ENCODE results near the gene HMGCR. TPM values are rescaled to one million over a fixed set of nuclear protein-coding genes. Genes with fewer than 3 reads are reported as not detected.
A peak's percentile ranks its signal among the peaks of the same experiment; 100 is the strongest.
"Not testable (repeated sequence)": the region's sequence is repeated elsewhere in the genome, so short reads cannot be mapped to it uniquely, and the experiment has no call there.

The HMGCR gene
- total and polyA plus RNA-seq, 5 donors = 4.3 to 16.0 (median 10.4) TPM

DNA sequence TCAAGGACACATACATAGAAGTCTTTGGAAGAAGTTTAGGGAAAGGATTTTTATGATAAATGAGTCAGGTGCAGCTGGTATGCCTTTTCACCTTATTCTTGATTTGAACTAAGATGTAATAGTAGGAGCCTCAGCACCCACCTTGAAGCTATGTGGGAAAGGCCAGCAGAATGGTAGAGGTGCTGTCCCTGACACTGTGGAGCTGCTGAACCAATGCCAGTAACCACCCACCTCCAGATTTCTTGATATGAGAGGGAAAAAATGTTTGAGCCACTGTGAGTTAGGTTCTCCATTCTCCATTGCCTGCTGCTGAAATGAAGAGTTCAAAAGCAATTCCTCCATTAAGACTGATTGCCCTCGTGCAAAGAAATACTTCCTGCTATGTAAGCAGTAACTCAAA, 12.2 kb upstream of the HMGCR start:
- WGBS = 46% methylated on average over 1 of the region's 1 CpG
- Histone ChIP-seq H3K9me3 (ENCODE audit: control insufficient read depth, low read length) (no peaks in the 10 kb centered on the region), H3K27me3 (ENCODE audit: control insufficient read depth, insufficient read depth) (no peaks in the 10 kb centered on the region), H3K4me1 (ENCODE audit: control insufficient read depth, insufficient read depth, low read length) (no peaks in the 10 kb centered on the region), H3K27ac (ENCODE audit: low read length) (no peak overlapping the region), H3K4me3 (ENCODE audit: low read length) (no peak overlapping the region)
- no peak for ATAC-seq
- no peak for DNase-seq
- intact Hi-C loops (cut with DNase I) = loop anchor here in 1 of 4 donors (10.0 kb wide), 1 partner anchor 80 kb away; no protein-coding TSS in a partner anchor

DNA sequence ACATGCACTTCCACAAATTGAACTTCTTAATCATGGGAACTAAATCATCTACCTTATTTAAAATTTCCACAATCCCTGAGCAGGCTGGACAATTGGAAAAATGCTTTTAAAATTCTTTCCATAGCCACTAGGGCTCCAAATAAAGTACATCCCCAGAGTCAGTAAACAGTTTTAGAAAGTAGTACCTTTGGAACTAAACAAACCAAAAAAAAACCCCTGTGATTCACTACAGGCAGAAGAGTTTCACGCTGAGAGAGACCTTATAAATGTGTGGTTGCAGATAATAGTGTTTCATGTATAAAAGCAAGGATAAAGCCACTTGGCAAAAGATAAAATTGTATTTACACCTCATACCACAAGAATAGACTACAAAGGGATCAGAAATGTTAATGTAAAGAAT, 11.8 kb upstream of the HMGCR start:
- Histone ChIP-seq H3K9me3 (ENCODE audit: control insufficient read depth, low read length) (no peaks in the 10 kb centered on the region), H3K27me3 (ENCODE audit: control insufficient read depth, insufficient read depth) (no peaks in the 10 kb centered on the region), H3K4me3 (ENCODE audit: low read length) (no peak overlapping the region), H3K4me1 (ENCODE audit: control insufficient read depth, insufficient read depth, low read length) (no peaks in the 10 kb centered on the region), H3K27ac (ENCODE audit: low read length) (no peak overlapping the region)
- intact Hi-C loops (cut with DNase I) = loop anchor here in 1 of 4 donors (10.0 kb wide), 1 partner anchor 80 kb away; no protein-coding TSS in a partner anchor
- ATAC-seq (no peak), DNase-seq (no peak)
- 62% methylated on average over 1 of the region's 1 CpG for WGBS

DNA sequence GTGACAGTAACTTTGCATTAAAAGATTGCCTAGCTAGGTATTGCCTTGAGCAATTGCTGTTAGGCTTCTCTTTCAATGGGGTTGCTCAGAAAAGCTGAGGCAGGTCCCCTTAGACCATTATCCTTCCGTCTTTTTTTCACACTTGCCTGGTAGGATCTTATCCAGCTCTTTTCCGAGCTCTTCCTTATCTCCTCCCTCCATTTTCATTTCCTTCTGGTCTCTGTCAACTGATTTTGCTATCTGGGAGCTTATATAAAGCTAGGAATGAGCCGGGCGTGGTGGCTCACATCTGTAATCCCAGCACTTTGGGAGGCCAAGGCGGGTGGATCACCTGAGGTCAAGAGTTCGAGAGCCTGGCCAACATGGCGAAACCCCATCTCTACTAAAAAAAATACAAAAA, 6.6 kb upstream of the HMGCR start:
- intact Hi-C loops (cut with DNase I) = loop anchor here in 1 of 4 donors (10.0 kb wide), 1 partner anchor 96 kb away; the partner anchor contains the start of gene ANKRD31
- H3K4me1 ChIP-seq (ENCODE audit: control insufficient read depth, insufficient read depth, low read length) = no peaks in the 10 kb centered on the region
- ATAC-seq = no peak

DNA sequence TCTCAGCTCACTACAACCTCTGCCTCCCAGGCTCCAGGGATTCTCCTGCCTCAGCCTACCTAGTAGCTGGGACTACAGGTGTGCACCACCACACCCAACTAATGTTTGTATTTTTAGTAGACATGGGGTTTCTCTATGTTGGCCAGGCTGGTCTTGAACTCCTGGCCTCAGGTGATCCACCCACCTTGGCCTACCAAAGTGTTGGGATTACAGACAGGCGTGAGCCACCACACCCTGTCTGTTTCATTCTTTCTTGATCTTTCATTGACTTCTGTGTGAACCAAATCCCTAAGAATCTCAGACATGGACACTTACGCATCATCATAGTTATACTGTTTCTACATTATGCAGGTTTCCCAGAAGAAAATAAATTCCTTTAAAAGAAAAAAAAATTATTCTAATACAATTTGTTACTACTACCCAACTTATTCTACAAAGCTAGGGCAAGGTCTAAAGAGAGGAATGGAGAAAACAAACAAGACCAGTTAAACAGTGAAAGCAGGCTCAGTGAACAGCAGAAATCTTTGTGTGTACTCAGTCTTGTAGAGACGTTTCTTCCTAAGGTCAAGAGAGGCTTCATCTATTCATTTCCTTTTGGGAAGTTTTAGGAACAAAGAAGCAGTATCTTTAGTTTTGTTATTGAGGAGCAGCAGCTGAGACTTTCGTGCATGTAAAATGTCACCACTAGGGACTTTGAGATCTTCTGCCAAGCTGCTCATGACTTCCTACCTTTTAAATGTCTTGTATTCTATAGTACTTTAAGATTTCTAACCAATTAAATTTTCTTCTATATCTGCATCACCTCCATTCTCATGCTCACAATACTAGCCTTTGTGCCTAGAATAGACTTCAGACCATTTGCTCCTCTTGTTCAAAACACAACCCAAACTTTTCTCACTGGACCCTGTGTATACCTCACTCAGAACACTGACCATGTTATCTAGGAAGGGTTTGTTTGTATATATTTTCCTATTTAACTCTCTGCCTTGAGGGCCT, 5.6 kb upstream of the HMGCR start:
- WGBS = 57% methylated on average over 4 of the region's 4 CpGs
- no peaks in the 10 kb centered on the region for H3K4me1 ChIP-seq (ENCODE audit: control insufficient read depth, insufficient read depth, low read length)
- ATAC-seq (no peak), DNase-seq (no peak)
- H3K9me3 ChIP-seq (ENCODE audit: control insufficient read depth, low read length) = no peaks in the 10 kb centered on the region
- H3K4me3 ChIP-seq (ENCODE audit: low read length) = no peak overlapping the region
- H3K27me3 ChIP-seq (ENCODE audit: control insufficient read depth, insufficient read depth) = no peaks in the 10 kb centered on the region
- intact Hi-C loops (cut with DNase I) = loop anchor here in 1 of 4 donors (10.0 kb wide), 1 partner anchor 97 kb away; the partner anchor contains the start of gene ANKRD31
- H3K27ac ChIP-seq (ENCODE audit: low read length) = no peak overlapping the region

More for the DNA sequence above, 6.6 kb upstream of the HMGCR start:
- Histone ChIP-seq H3K4me3 (ENCODE audit: low read length) (no peak overlapping the region), H3K27me3 (ENCODE audit: control insufficient read depth, insufficient read depth) (no peaks in the 10 kb centered on the region), H3K27ac (ENCODE audit: low read length) (no peak overlapping the region), H3K9me3 (ENCODE audit: control insufficient read depth, low read length) (no peaks in the 10 kb centered on the region)
- no peak for DNase-seq
- 59% methylated on average over 7 of the region's 7 CpGs for WGBS

DNA sequence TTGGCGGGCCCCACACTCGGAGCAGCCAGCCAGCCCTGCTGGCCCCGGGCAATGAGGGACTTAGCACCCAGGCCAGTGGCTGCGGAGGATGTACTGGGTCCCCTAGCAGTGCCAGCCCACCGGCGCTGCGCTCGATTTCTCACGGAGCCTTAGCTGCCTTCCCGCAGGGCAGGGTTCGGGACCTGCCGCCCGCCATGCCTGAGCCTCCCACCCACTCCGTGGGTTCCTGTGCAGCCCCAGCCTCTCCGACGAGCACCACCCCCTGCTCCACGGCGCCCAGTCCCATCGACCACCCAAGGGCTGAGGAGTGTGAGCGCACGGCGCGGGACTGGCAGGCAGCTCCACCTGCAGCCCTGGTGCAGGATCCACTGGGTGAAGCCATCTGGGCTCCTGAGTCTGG, 3.3 kb upstream of the HMGCR start:
- ATAC-seq; H3K9me3 ChIP-seq (ENCODE audit: control insufficient read depth, low read length); H3K4me3 ChIP-seq (ENCODE audit: low read length); H3K27ac ChIP-seq (ENCODE audit: low read length); H3K4me1 ChIP-seq (ENCODE audit: control insufficient read depth, insufficient read depth, low read length); H3K27me3 ChIP-seq (ENCODE audit: control insufficient read depth, insufficient read depth): not testable (repeated sequence)
- DNase-seq = peak in 1 of 3 donors; percentile 58
- WGBS = 96% methylated on average over 23 of the region's 23 CpGs
- intact Hi-C loops (cut with DNase I) = loop anchor here in 1 of 4 donors (10.0 kb wide), 1 partner anchor 99 kb away; the partner anchor contains the start of gene ANKRD31

DNA sequence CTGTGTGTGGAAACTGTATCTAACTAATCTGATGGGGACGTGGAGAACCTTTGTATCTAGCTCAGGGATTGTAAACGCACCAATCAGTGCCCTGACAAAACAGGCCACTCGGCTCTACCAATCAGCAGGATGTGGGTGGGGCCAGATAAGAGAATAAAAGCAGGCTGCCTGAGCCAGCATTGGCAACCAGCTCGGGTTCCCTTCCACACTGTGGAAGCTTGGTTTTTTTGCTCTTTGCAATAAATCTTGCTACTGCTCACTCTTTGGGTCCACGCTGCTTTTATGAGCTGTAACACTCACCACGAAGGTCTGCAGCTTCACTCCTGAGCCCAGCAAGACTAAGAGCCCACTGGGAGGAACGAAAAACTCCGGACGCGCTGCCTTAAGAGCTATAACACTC, 2.6 kb upstream of the HMGCR start:
- H3K4me1 ChIP-seq (ENCODE audit: control insufficient read depth, insufficient read depth, low read length); H3K9me3 ChIP-seq (ENCODE audit: control insufficient read depth, low read length); H3K27ac ChIP-seq (ENCODE audit: low read length); ATAC-seq; H3K4me3 ChIP-seq (ENCODE audit: low read length); DNase-seq; H3K27me3 ChIP-seq (ENCODE audit: control insufficient read depth, insufficient read depth): not testable (repeated sequence)
- intact Hi-C loops (cut with DNase I) = loop anchor here in 1 of 4 donors (10.0 kb wide), 1 partner anchor 100 kb away; the partner anchor contains the start of gene ANKRD31
- 89% methylated on average over 9 of the region's 10 CpGs for WGBS

DNA sequence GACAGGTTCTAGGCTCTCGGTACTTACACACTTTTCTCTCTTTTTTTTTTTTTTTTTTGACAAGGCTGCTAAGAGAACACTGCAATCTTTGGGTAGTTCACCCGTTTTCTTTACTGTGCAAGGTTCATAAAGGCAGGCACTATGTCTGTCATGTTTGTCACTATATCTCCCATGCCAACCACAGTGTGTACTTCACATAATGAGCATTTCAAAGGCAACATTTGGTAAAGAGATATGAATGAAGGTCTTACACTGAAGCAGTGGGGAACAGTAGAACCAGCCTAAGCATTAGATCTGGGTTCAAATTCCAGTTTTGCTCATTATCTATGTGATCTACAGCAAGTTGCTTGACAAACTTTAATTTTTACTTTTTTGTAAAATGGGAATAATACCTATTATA, 1.5 kb upstream of the HMGCR start:
- intact Hi-C loops (cut with DNase I) = loop anchor here in 1 of 4 donors (10.0 kb wide), 1 partner anchor 101 kb away; the partner anchor contains the start of gene ANKRD31
- DNase-seq = no peak
- no peaks in the 10 kb centered on the region for H3K27me3 ChIP-seq (ENCODE audit: control insufficient read depth, insufficient read depth)
- H3K9me3 ChIP-seq (ENCODE audit: control insufficient read depth, low read length) = no peaks in the 10 kb centered on the region
- ATAC-seq = no peak
- 81% methylated on average over 2 of the region's 2 CpGs for WGBS
- H3K4me1 ChIP-seq (ENCODE audit: control insufficient read depth, insufficient read depth, low read length) = no peaks in the 10 kb centered on the region
- no peak overlapping the region for H3K27ac ChIP-seq (ENCODE audit: low read length)
- H3K4me3 ChIP-seq (ENCODE audit: low read length) = no peak overlapping the region

DNA sequence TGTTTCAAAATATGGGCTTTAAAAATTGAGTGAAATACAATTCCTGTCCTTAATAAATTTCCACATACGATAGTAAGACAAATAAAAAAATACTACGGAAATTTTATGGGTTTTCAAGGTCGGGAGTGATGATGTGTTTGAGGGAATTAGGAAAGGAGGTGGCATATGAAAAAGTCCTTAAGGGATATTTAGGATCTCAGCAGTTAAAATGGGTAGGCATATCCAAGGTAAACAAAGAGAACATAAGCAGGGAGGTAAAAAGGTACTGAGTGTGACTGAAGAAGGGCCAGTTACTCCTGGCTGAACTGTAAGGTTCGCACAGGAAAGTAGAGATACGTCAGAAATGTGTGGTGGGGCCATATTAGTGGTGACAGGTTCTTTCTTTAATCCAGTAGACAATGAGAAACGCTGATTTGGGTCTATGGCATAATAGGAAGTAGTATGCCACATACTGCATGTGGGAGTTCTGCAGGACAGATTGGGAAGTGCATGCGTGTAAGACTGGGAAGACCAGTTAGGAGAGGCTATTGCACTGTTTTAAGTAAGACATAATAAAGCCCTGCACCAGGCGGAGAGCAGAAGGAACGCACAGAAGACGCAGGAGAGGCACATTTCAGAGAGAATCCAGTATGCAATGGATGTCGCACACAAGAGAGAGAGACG, 937 bp upstream of the HMGCR start:
- ATAC-seq (peak; percentile 58 to 68), DNase-seq (no peak)
- Histone ChIP-seq H3K27me3 (ENCODE audit: control insufficient read depth, insufficient read depth) (no peaks in the 10 kb centered on the region), H3K4me3 (ENCODE audit: low read length) (peak overlapping the region; percentile 58), H3K27ac (ENCODE audit: low read length) (peak overlapping the region; percentile 52), H3K9me3 (ENCODE audit: control insufficient read depth, low read length) (no peaks in the 10 kb centered on the region), H3K4me1 (ENCODE audit: control insufficient read depth, insufficient read depth, low read length) (no peaks in the 10 kb centered on the region)
- intact Hi-C loops (cut with DNase I) = loop anchor here in 2 of 4 donors (2.0 to 10.0 kb wide), 2 partner anchors 99 to 101 kb away; partner anchors contain the start of gene ANKRD31 (in 2 of the 2)
- 17% methylated on average over 12 of the region's 12 CpGs for WGBS

DNA sequence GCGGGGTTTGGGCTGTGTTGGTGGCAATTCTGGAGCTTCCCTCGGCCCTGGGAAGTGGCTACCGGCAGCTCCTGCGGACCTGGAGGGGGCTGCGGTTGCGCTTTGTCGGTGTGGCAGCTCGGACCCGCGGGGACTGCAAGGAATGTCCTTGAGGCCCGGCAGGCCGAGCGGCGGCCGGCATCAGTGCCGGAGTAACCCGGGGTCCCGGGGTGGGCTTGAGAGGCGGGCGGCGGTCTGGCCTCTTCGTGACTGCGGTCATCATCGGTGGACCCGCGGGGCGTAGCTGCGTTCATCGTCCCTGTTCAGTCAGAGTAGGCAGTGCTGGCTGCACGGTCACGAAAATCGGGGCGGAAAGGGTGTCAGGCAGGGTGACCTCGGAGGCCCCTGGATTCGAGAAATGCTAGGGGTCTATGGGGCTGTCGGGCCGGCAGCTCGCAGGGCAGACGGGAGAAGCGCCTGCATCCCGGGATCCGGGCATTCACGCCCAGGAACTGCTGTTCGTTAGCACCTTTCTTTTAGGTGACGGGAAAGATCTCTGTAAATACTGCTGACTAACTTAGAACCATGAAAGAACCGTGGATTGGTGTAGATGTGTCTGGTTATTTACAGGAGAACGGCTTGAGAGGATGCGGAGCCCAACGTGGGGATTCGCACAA, 474 bp downstream of the HMGCR start:
- no peaks in the 10 kb centered on the region for H3K4me1 ChIP-seq (ENCODE audit: control insufficient read depth, insufficient read depth, low read length)
- H3K27ac ChIP-seq (ENCODE audit: low read length) = peak overlapping the region; percentile 82
- WGBS = under 1% methylated on average over 50 of the region's 50 CpGs
- DNase-seq (peak in 2 of 3 donors; percentile 76 to 82), ATAC-seq (peak; percentile 3 to 22)
- H3K4me3 ChIP-seq (ENCODE audit: low read length) = peak overlapping the region; percentile 84
- no peaks in the 10 kb centered on the region for H3K27me3 ChIP-seq (ENCODE audit: control insufficient read depth, insufficient read depth)
- intact Hi-C loops (cut with DNase I) = loop anchor here in 2 of 4 donors (2.0 to 10.0 kb wide), 2 partner anchors 101 to 103 kb away; partner anchors contain the start of gene ANKRD31 (in 2 of the 2)
- H3K9me3 ChIP-seq (ENCODE audit: control insufficient read depth, low read length) = no peaks in the 10 kb centered on the region

DNA sequence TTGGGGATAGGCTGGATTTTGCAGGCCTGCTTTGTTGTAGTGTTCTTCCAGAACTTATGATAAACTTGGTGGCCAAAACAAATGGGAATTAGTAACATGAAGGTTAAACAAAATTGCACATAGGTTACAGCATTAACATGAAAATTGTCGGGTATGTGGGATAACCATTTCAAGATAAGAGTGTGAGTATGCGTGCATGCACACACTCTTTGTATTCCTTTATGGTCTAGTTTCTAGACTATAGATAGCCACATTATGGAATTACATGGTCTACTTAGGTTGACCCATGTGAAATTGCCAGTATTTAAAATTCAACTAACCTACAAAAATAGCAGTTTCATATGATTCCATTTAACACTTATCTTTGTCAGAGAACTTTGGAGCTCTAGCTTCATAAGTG, 1.4 kb downstream of the HMGCR start:
- H3K4me1 ChIP-seq (ENCODE audit: control insufficient read depth, insufficient read depth, low read length) = no peaks in the 10 kb centered on the region
- intact Hi-C loops (cut with DNase I) = loop anchor here in 1 of 4 donors (10.0 kb wide), 1 partner anchor 104 kb away; the partner anchor contains the start of gene ANKRD31
- H3K27ac ChIP-seq (ENCODE audit: low read length) = no peak overlapping the region
- WGBS = 61% methylated on average over 2 of the region's 2 CpGs
- H3K4me3 ChIP-seq (ENCODE audit: low read length) = peak overlapping the region; percentile 84
- H3K9me3 ChIP-seq (ENCODE audit: control insufficient read depth, low read length) = no peaks in the 10 kb centered on the region
- DNase-seq (no peak), ATAC-seq (no peak)
- H3K27me3 ChIP-seq (ENCODE audit: control insufficient read depth, insufficient read depth) = no peaks in the 10 kb centered on the region

Data from right cardiac atrium (tissue), 5 donors.